Stomach smooth muscle (tissue), 2 donors: ENCODE data around the gene PRMT7.

Source experiments
- H3K27ac ChIP-seq: one replicate; pipeline ENCODE4 v1.7.0; 2013; ENCODE audit warnings: mild to moderate bottlenecking, low read length, inconsistent platforms
- H3K27me3 ChIP-seq, 2 donors: one replicate each; pipeline ENCODE4 v1.7.0; 2013; ENCODE audit warnings: low read length in 2 of 2; ENCODE audit not compliant: insufficient read depth in 2 of 2, control insufficient read depth in 1 of 2
- H3K36me3 ChIP-seq, 2 donors: one replicate each; pipeline ENCODE4 v1.7.0; 2013; ENCODE audit warnings: low read length in 2 of 2; ENCODE audit not compliant: control insufficient read depth in 2 of 2, insufficient read depth in 2 of 2
- H3K4me1 ChIP-seq: one replicate; pipeline ENCODE4 v1.7.0; 2013; ENCODE audit warnings: low read length; ENCODE audit not compliant: control insufficient read depth, insufficient read depth
- H3K4me3 ChIP-seq, 2 donors: one replicate each; pipeline ENCODE4 v1.7.0; 2013; ENCODE audit warnings: low read length in 2 of 2
- H3K9ac ChIP-seq, 2 donors: one replicate each; pipeline ENCODE4 v1.7.0; 2013; ENCODE audit warnings: low read length in 2 of 2, mild to moderate bottlenecking in 1 of 2
- H3K9me3 ChIP-seq, 2 donors: one replicate each; pipeline ENCODE4 v1.7.0; 2013; ENCODE audit warnings: low read length in 2 of 2; ENCODE audit not compliant: control insufficient read depth in 2 of 2
- donor health status: healthy.
- donor health status: Pancreatic carcinoma.

Gene PRMT7

DNA sequence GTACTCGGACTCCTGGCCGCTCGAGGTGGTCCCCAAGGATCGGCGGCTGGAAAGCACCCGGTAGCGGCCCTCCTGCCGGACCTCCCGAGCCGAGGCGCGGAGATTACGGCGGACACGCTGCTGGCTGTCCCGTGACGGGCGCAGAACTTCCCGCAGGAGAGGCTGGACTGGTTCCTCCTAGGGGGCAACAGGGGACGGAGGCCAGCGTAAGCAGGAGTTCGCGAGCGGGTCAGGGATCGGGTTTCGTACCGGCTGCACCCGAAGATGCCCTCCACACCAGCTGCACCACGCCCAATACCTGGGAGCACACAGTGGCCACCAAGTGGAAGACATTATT, 414 bp upstream of the PRMT7 start:
- Histone ChIP-seq H3K27ac (peak overlapping the region; percentile 58), H3K9ac (peak overlapping the region; percentile 67 to 90), H3K4me1 (peaks cover 20% of the 10 kb centered on the region), H3K4me3 (peak overlapping the region; percentile 70 to 99), H3K36me3 (peaks cover 4 to 12% of the 10 kb centered on the region in 2 donors), H3K27me3 (no peaks in the 10 kb centered on the region), H3K9me3 (no peaks in the 10 kb centered on the region)

DNA sequence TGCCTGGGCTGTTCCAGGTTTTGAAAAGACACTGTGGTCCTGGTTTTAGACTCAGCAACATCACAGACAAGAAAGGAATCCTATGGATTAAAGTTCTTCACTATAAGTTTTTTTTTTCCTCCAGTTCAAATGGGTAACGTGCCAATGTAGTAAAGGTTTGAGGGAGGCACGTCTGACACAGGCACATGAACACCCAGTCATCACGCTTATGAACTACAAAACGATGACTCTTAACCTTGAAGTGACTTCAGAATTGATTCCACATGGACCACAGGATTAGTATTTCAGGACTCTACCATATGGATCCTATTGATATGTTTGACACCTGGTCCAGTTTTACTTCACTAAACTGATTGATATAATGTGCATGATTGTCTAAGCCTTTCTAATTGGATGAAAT, 2.3 kb downstream of the PRMT7 start:
- Histone ChIP-seq H3K27me3 (no peaks in the 10 kb centered on the region), H3K4me3 (no peak overlapping the region), H3K9me3 (no peaks in the 10 kb centered on the region), H3K4me1 (peaks cover 20% of the 10 kb centered on the region), H3K27ac (no peak overlapping the region), H3K36me3 (peaks cover 5 to 10% of the 10 kb centered on the region in 2 donors), H3K9ac (peak overlapping the region in 1 of 2 donors; percentile 21)

DNA sequence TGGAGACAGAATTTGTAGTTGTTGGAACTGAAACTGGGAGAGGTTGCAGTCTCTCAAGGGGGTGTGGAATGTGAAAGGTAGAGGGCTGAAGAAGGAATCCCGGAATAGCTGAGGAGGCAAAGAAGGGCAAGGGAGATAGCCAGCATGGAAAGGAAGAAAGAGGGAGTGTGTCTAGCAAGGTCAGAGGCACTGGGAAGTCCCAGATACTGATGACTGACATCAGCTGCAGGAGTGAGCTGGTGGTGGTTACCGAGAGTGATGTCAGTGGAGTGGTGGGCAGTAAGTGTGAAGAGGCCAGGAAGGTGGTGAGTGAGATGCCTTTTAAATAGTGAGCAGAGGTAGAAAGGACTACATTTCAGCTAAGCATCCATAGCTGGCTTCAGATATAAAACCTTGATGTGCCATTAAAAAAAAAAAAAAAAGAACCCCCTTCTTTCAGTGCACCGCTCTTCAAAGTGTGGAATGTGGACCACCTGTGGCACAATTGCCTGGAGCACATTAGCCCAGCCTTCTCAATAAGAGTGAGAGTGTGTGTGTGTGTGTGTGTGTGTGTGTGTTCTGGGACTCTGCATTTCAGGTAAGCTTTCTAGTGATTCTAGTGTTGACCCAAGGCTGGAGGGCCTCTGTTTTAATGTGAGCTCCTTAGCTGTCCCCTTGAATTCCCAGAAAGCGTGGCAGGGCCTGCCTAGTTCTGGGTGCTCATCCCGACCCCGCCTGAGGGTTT, 8.5 kb downstream of the PRMT7 start:
- Histone ChIP-seq H3K27me3 (no peaks in the 10 kb centered on the region), H3K36me3 (peaks cover 16 to 23% of the 10 kb centered on the region in 2 donors), H3K9me3 (no peaks in the 10 kb centered on the region), H3K9ac (no peak overlapping the region), H3K4me1 (no peaks in the 10 kb centered on the region), H3K27ac (no peak overlapping the region), H3K4me3 (no peak overlapping the region)

DNA sequence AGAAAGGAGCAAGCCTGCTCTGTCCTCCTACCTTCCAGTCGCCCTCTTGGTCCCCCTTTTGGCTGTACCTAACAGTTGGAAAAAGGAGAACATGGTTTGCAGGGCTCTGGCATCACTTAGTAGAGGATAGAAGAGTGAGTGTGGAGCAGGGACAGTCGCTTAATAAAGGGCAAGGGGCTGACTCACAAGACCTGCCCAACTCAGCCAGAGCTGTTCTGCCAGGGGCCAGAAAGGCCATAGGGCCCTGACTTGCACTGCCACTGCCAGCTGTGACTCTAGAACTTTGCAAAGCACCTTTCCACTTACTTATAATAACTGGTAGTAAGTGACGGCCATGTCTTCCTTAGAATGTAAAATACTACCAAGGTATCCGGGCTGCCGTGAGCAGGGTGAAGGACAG, 13.5 kb downstream of the PRMT7 start:
- Histone ChIP-seq H3K9ac (no peak overlapping the region), H3K4me1 (no peaks in the 10 kb centered on the region), H3K9me3 (no peaks in the 10 kb centered on the region), H3K4me3 (no peak overlapping the region), H3K27me3 (no peaks in the 10 kb centered on the region), H3K27ac (no peak overlapping the region), H3K36me3 (peaks cover 21 to 34% of the 10 kb centered on the region in 2 donors)

DNA sequence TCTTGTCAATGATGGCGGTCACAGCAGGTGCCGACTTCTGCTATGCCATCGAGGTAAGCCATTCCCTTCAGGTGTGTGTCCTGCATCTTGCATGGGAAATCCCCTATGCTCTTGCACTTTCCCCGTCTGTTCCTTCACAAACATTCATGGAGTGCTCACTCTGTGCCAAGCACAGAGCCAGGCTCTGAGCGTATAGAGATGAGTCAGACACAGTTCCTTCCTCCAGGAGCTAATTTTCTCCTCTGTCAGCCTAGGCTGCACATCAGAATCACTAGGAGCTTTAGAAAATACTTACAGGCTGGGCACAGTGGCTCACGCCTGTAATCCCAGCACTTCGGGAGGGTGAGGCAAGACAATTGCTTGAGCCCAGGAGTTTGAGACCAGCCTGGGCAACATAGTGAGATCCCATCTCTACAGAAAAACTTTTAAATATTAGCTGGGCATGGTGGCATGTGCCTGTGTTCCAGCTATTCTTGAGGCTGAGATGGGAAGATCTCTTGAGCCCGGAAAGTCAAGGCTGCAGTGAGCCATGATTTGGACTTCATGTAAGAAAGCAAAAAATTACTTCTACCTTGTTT, 14.1 kb downstream of the PRMT7 start:
- no peak overlapping the region for H3K4me3 ChIP-seq
- H3K9ac ChIP-seq = no peak overlapping the region
- no peaks in the 10 kb centered on the region for H3K27me3 ChIP-seq
- no peaks in the 10 kb centered on the region for H3K4me1 ChIP-seq
- H3K36me3 ChIP-seq = peaks cover 19 to 30% of the 10 kb centered on the region in 2 donors
- no peak overlapping the region for H3K27ac ChIP-seq
- no peaks in the 10 kb centered on the region for H3K9me3 ChIP-seq

DNA sequence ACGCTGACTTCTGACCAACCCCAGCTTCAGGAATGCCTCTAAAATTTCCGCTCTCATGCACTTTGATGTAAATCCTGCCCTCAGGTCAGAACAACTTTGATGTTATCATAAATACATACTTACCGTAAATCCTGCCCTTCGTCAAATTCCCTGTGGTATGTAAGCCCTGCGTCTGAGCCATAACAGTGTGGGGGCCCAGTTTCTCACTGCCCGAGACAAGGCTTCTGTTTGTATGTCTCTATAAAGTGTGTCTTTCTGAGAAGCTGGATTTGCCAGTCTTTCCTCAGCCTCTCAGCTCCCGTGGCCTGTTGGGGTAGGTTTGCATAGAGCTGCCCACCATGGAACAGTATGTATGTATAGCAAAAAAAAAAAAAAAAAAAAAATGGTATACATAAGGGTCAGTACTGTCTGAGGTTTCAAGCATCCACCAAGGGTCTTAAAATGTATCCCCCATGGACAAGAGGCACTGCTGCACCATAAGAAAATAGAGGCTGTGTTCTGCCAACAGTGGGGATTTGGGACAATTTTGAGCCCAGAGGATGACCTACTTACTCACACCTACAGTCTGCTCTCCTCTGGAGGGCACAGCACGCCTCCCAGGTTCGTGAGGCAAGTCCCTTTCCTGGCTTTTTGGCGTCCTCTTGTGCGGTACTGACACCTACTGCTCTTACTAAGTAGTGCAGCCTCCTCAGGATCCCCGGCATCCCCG, 17.5 kb downstream of the PRMT7 start:
- H3K27me3 ChIP-seq = no peaks in the 10 kb centered on the region

DNA sequence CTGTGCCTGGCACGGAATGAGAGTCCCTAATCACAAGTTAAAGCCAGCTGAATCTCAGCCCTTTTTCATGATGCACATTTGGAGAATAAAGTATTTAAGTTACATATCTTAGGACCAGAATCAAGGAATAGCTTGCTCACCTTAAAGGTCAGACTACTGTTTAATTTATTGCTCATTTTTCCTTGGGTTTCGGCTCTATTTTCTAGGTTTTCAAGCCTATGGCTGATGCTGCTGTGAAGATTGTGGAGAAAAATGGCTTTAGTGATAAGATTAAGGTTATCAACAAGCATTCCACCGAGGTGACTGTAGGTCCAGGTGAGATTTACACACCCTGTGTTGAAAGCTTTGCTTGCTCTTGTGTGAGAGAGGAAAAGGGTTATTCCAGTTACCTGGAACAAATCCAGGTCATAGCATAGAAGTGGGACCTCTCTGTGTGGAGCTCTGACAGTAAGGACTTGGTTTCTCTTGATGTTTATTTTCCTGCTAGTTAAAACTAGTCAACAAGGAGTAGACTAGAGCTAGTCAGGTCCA, 18.1 kb downstream of the PRMT7 start:
- H3K36me3 ChIP-seq = peaks cover 16 to 20% of the 10 kb centered on the region in 2 donors
- no peaks in the 10 kb centered on the region for H3K9me3 ChIP-seq
- no peaks in the 10 kb centered on the region for H3K27me3 ChIP-seq
- no peak overlapping the region for H3K9ac ChIP-seq
- no peak overlapping the region for H3K27ac ChIP-seq
- no peaks in the 10 kb centered on the region for H3K4me1 ChIP-seq
- H3K4me3 ChIP-seq = no peak overlapping the region

More for the DNA sequence above, 17.5 kb downstream of the PRMT7 start:
- Histone ChIP-seq H3K4me3 (no peak overlapping the region), H3K9ac (peak overlapping the region in 1 of 2 donors; percentile 29), H3K36me3 (peaks cover 16 to 24% of the 10 kb centered on the region in 2 donors), H3K9me3 (no peaks in the 10 kb centered on the region), H3K27ac (no peak overlapping the region), H3K4me1 (no peaks in the 10 kb centered on the region)

DNA sequence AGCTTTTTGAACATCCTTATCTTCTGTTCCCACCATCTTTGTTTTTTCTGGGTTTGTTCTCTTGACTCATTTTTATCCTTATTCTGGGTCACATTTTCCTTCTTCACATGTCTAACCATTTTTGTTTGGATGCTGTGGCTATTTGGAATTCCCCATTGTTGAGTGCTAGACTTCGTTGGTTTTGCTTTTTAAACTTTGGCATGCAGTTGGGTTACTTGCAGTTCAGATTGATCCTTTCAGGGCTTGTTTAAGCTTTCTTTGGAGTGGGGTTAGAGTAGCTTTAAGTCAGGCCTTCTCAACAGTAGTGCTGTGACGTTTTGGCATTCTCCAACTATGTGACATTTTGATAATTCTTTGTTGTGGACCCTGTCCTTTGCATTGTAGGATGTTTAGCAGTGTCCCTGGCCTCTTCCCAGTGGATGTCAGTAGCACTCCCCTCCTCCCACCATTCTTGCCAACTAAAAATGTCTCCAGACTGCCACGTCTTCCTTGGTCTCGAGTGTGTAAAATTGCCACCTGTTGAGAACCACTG, 21.1 kb downstream of the PRMT7 start:
- H3K27ac ChIP-seq = no peak overlapping the region
- H3K36me3 ChIP-seq = peaks cover 2 to 7% of the 10 kb centered on the region in 2 donors
- H3K9ac ChIP-seq = no peak overlapping the region
- no peaks in the 10 kb centered on the region for H3K27me3 ChIP-seq
- H3K4me3 ChIP-seq = no peak overlapping the region
- H3K9me3 ChIP-seq = no peaks in the 10 kb centered on the region
- H3K4me1 ChIP-seq = no peaks in the 10 kb centered on the region

DNA sequence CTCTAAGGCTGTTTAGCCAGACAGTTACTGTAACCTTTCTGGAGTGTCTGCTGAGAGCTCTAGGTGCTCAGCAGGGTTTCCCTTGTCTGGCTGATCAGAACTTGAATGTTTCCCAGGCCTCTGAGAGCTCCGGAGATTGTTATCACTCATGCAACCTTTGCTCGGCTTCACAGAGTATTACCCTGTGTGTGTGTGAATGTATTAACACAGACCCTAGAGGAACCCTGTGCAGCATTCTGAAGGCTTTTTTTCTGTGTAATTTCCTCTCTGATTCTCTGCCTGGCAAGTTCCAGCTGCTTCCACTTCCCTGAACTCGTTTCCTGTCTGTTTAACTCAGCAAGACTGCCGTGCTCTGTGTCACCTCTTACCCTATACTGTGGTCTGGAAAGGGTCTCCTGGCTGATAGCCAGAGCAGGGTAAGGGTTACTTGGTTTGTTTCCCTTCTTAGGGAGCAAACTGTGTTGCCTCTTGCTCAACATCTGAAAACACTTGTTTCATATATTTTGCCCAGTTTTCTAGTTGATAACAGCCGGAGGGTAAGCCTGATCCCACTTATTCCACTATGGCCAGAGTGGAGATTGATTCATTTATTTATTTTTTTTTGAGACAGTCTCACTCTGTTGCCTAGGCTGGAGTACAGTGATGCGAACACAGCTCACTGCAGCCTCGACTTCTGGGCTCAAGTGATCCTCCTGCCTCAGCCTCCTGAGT, 21.7 kb downstream of the PRMT7 start:
- Histone ChIP-seq H3K27me3 (no peaks in the 10 kb centered on the region), H3K36me3 (peaks cover 6 to 10% of the 10 kb centered on the region in 2 donors), H3K4me1 (no peaks in the 10 kb centered on the region), H3K27ac (no peak overlapping the region), H3K9ac (peak overlapping the region in 1 of 2 donors; percentile 29), H3K4me3 (no peak overlapping the region), H3K9me3 (no peaks in the 10 kb centered on the region)

DNA sequence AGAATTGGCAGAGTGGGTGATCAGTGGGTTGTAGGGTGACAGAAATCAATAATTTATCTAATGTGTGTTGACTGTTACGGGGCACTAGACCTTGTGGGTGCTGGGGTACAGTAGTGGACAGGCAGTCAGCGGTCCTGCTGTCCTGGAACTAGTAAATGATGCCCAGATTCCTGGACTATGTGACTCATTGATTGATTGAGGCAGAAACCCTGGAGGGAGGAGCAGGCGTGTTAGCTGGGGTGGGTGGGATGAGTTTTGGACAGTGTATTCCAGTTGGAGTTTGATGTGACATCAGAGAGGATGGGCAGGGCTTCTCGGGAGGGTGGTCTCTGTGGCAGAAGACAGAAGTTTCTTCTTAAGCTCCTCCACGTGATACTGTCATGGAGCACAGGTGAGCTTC, 24.4 kb downstream of the PRMT7 start:
- no peak overlapping the region for H3K4me3 ChIP-seq
- no peaks in the 10 kb centered on the region for H3K4me1 ChIP-seq
- no peaks in the 10 kb centered on the region for H3K9me3 ChIP-seq
- peaks cover 22 to 32% of the 10 kb centered on the region in 2 donors for H3K36me3 ChIP-seq
- no peak overlapping the region for H3K9ac ChIP-seq
- H3K27me3 ChIP-seq = no peaks in the 10 kb centered on the region
- H3K27ac ChIP-seq = no peak overlapping the region
